K562 (cell line): ENCODE data around the gene SND1.

Experiments
- CEBPB ChIP-seq: fragments of 450-650 bp; IDR thresholded peaks from 2 replicates; pipeline ENCODE4 v1.6.1; 2016; ENCODE audit warnings: missing genetic modification characterization, missing compliant biosample characterization
- CTCF ChIP-seq, 3 experiments: IDR thresholded peaks in 2 of 3; conservative IDR thresholded peaks in 1 of 3; 2 replicates each; pipeline ENCODE4 v1.5.1; 2011 to 2012; ENCODE audit warnings: low read length in 3 of 3, mild to moderate bottlenecking in 3 of 3, control low read depth in 2 of 3, improper control_type of control experiment in 1 of 3, inconsistent platforms in 1 of 3, low read depth in 1 of 3, mixed read lengths in 1 of 3, moderate library complexity in 1 of 3; ENCODE audit not compliant: insufficient read depth in 2 of 3
- EZH2 ChIP-seq: IDR thresholded peaks from 2 replicates; pipeline ENCODE4 v1.6.1; 2012; ENCODE audit warnings: low read depth, mild to moderate bottlenecking, inconsistent platforms, low read length, borderline replicate concordance
- MECOM ChIP-seq: fragments of 250-450 bp; sonication (Bioruptor Pico); IDR thresholded peaks from 2 replicates; pipeline ENCODE4 v1.8.0; 2022; ENCODE audit warnings: inconsistent platforms
- NBN ChIP-seq: fragments of 450-650 bp; IDR thresholded peaks from 2 replicates; pipeline ENCODE4 v1.6.1; 2016; ENCODE audit warnings: low read depth, mild to moderate bottlenecking
- PATZ1 ChIP-seq: fragments of 250-450 bp; sonication (Bioruptor Pico); IDR thresholded peaks from 2 replicates; pipeline ENCODE4 v1.5.0; 2020; ENCODE audit warnings: mild to moderate bottlenecking, borderline replicate concordance
- PML ChIP-seq: IDR thresholded peaks from 2 replicates; pipeline ENCODE4 v1.6.1; 2012; ENCODE audit warnings: low read length, inconsistent platforms
- POLR2A ChIP-seq: fragments of 450-650 bp; conservative IDR thresholded peaks from 2 replicates; pipeline ENCODE4 v1.6.1; 2016
- POLR2AphosphoS5 ChIP-seq: IDR thresholded peaks from 2 replicates; pipeline ENCODE4 v1.6.1; 2011; ENCODE audit warnings: mild to moderate bottlenecking, low read depth, low read length, moderate library complexity; ENCODE audit not compliant: control insufficient read depth, insufficient read depth
- RBBP5 ChIP-seq: fragments of 200-600 bp; sonication (generic); IDR thresholded peaks from 2 replicates; pipeline ENCODE4 v1.6.1; 2012; ENCODE audit warnings: borderline replicate concordance, mild to moderate bottlenecking, low read length, control low read depth, inconsistent platforms; ENCODE audit not compliant: insufficient read depth, poor library complexity, severe bottlenecking
- TBP ChIP-seq: optimal IDR thresholded peaks from 2 replicates; pipeline ENCODE3; 2011; ENCODE audit warnings: low read depth, low read length, improper control_type of control experiment
- UBTF ChIP-seq, 2 experiments: IDR thresholded peaks; 2 replicates each; pipeline ENCODE4 v1.6.1; 2012; ENCODE audit warnings: improper control_type of control experiment in 2 of 2, low read depth in 2 of 2, low read length in 2 of 2, borderline replicate concordance in 1 of 2
- YY1 ChIP-seq, 3 experiments: IDR thresholded peaks; 2 replicates each; pipeline ENCODE4 v1.6.1; 2011; ENCODE audit warnings: low read length in 2 of 3, mild to moderate bottlenecking in 2 of 3, moderate library complexity in 2 of 3, borderline replicate concordance in 1 of 3, control low read depth in 1 of 3, low read depth in 1 of 3; ENCODE audit not compliant: insufficient read depth in 3 of 3, insufficient replicate concordance in 2 of 3, control insufficient read depth in 1 of 3, insufficient read length in 1 of 3; ENCODE audit errors: extremely low read depth in 1 of 3
- ZNF232 ChIP-seq: sonication (generic); formaldehyde crosslinking; IDR thresholded peaks from 2 replicates; pipeline ENCODE4 v1.8.0; 2022; ENCODE audit warnings: mild to moderate bottlenecking, missing genetic modification reagents

GRCh38 chr7:127657500-127657899 is 5.5 kb downstream of the SND1 start:
- TF ChIP-seq CTCF (IDR thresholded peaks at IDR 0.05 in 2 of 3, conservative IDR thresholded peaks at IDR 0.05 in 1 of 3; ENCODE audit: insufficient read depth in 2 of 3, low read depth in 1 of 3, low read length in 3 of 3) (no peak), EZH2 (no peak), POLR2AphosphoS5 (no peak), MECOM (CRISPR knock-in tag) (no peak), ZNF232 (CRISPR knock-in tag) (no peak), PATZ1 (no peak), PML (no peak), POLR2A (no peak), UBTF (IDR thresholded peaks at IDR 0.05; ENCODE audit: borderline replicate concordance in 1 of 2, low read depth in 2 of 2, low read length in 2 of 2) (no peak), RBBP5 (no peak), NBN (no peak), YY1 (IDR thresholded peaks at IDR 0.05; ENCODE audit: borderline replicate concordance in 1 of 3, control insufficient read depth in 1 of 3, extremely low read depth in 1 of 3, insufficient read depth in 3 of 3, insufficient read length in 1 of 3, insufficient replicate concordance in 2 of 3, low read depth in 1 of 3, low read length in 2 of 3) (no peak), TBP (no peak), CEBPB (no peak)
